Tibial nerve (tissue), 4 donors: Measurements from ENCODE around the gene PPP2R5B. TPM values are rescaled to one million over a fixed set of nuclear protein-coding genes. Genes with fewer than 3 reads are reported as not detected.

Experiments
- DNase-seq, 2 donors: peaks; one replicate each; pipeline ENCODE4 v3.0.0-alpha.2; 2019; ENCODE audit warnings: low spot score in 2 of 2
- H3K27ac ChIP-seq, 4 donors: fragments of 200-600 bp; sonication (generic) in 3 of 4; one replicate each; pipeline ENCODE4 v1.5.1; 2017 to 2019; ENCODE audit warnings: mild to moderate bottlenecking in 1 of 4
- H3K27me3 ChIP-seq, 2 donors: fragments of 200-600 bp; sonication (generic) in 1 of 2; one replicate each; pipeline versions ENCODE4 v1.5.1 to v1.6.0; 2017 to 2019
- H3K36me3 ChIP-seq, 3 donors: fragments of 200-600 bp; sonication (generic); one replicate each; pipeline ENCODE4 v1.5.1; 2018 to 2019
- H3K4me1 ChIP-seq, 4 donors: fragments of 200-600 bp; sonication (generic) in 3 of 4; one replicate each; pipeline ENCODE4 v1.5.1; 2017 to 2019
- H3K4me3 ChIP-seq, 4 donors: fragments of 200-600 bp; sonication (generic) in 3 of 4; one replicate each; pipeline ENCODE4 v1.5.1; 2017 to 2019; ENCODE audit warnings: mild to moderate bottlenecking in 1 of 4, moderate library complexity in 1 of 4
- H3K9me3 ChIP-seq, 4 donors: fragments of 200-600 bp; sonication (generic) in 3 of 4; one replicate each; pipeline ENCODE4 v1.5.1; 2017 to 2019
- EP300 ChIP-seq, 2 donors: sonication (generic); formaldehyde crosslinking; IDR thresholded peaks; one replicate each; pipeline ENCODE4 v1.6.1; 2017; ENCODE audit warnings: antibody characterized with exemption in 2 of 2, mild to moderate bottlenecking in 1 of 2
- POLR2A ChIP-seq, 2 donors: fragments of 450-650 bp; IDR thresholded peaks; one replicate each; pipeline ENCODE4 v1.6.1; 2017; ENCODE audit warnings: antibody characterized with exemption in 2 of 2, mild to moderate bottlenecking in 2 of 2, moderate library complexity in 2 of 2
- WGBS, 2 donors: methylation state at CpG; one replicate each; pipeline ENCODE4 v1.1.5; 2018; 5-methylcytosine and 5-hydroxymethylcytosine counted together
- total RNA-seq, 4 donors: library from RNA; depleted of rRNA; stranded (reverse); fragments of >200 nt; gene quantifications; one replicate each; pipeline ENCODE4 v1.1.0, GENCODE V29; 2016
- TF ChIP-seq, protein P1 (sequence below), 5 experiments: fragments of 200-600 bp in 3 of 5; fragments of 450-650 bp in 2 of 5; sonication (generic) in 3 of 5; IDR thresholded peaks; one replicate each; pipeline ENCODE4 v1.5.1; 2016 to 2019; ENCODE audit warnings: antibody characterized with exemption in 5 of 5, mild to moderate bottlenecking in 3 of 5, moderate library complexity in 2 of 5

Gene PPP2R5B
- total RNA-seq, 4 donors from 2014 or later, result 10.7 to 21.4 (median 20.2) TPM

DNA sequence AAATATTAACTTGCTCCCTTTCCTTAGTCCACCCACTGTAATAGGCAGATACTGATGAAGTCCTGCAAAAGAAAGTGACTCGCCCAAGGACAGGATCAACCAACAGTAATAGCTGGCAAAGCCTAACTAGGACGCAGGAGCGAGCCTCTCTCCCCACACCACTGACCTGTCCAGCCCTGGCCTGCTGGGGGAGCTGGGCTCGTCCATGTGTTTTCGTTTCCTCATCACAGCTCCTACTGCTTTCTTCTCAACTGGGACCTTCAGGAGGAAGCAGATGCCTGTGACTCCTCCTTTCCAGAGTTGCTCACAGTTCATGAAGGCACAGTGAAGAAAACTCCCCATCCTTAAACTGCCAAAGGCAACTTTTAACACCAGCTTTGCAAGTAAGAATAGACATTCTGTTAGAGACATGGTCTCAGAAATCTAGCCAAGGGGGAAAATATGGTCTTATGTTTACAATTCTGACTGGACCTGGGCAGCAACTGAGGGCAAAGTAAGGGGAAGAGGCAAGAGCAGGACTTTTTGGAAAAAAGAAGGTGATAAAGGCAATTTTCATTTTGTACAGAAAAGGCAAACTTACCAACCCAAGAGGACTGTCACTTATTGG is 22.8 kb downstream of the PPP2R5B start:
- Histone ChIP-seq H3K4me1 (no peaks in the 10 kb centered on the region), H3K9me3 (no peaks in the 10 kb centered on the region), H3K4me3 (no peak overlapping the region), H3K36me3 (no peaks in the 10 kb centered on the region), H3K27me3 (no peaks in the 10 kb centered on the region), H3K27ac (no peak overlapping the region)
- WGBS, 2 donors, result 31 to 40% methylated on average over 5 of the region's 5 CpGs
- no peak for DNase-seq
- TF ChIP-seq, protein P1, sequence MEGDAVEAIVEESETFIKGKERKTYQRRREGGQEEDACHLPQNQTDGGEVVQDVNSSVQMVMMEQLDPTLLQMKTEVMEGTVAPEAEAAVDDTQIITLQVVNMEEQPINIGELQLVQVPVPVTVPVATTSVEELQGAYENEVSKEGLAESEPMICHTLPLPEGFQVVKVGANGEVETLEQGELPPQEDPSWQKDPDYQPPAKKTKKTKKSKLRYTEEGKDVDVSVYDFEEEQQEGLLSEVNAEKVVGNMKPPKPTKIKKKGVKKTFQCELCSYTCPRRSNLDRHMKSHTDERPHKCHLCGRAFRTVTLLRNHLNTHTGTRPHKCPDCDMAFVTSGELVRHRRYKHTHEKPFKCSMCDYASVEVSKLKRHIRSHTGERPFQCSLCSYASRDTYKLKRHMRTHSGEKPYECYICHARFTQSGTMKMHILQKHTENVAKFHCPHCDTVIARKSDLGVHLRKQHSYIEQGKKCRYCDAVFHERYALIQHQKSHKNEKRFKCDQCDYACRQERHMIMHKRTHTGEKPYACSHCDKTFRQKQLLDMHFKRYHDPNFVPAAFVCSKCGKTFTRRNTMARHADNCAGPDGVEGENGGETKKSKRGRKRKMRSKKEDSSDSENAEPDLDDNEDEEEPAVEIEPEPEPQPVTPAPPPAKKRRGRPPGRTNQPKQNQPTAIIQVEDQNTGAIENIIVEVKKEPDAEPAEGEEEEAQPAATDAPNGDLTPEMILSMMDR (IDR thresholded peaks at IDR 0.05), result no peak
- TF ChIP-seq EP300 (IDR thresholded peaks at IDR 0.05) (no peak), POLR2A (IDR thresholded peaks at IDR 0.05) (no peak)

DNA sequence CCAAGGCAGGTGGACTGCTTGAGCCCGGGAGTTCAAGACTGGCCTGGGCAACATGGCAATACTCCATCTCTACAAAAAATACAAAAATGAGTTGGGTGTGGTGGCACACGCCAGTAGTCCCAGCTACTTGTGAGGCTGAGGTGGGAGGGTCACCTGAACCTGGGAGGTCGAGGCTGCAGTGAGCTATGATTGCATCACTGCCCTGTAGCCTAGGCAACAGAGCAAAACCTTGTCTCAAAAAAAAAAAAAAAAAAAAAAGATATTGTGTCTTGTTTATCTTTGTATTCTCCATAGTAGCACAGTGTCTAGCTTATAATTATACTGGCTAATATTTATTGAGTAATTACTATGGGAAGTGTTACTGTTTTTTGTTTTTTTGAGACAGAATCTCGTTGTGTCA is 27.0 kb downstream of the PPP2R5B start:
- no peak for TF ChIP-seq EP300 (IDR thresholded peaks at IDR 0.05)
- no peak for TF ChIP-seq POLR2A (IDR thresholded peaks at IDR 0.05)
- TF ChIP-seq, protein P1 (IDR thresholded peaks at IDR 0.05), result no peak
- Histone ChIP-seq H3K36me3 (no peaks in the 10 kb centered on the region), H3K4me1 (no peaks in the 10 kb centered on the region), H3K27ac (no peak overlapping the region), H3K9me3 (no peaks in the 10 kb centered on the region), H3K27me3 (peaks cover 0 to 17% of the 10 kb centered on the region in 2 donors), H3K4me3 (no peak overlapping the region)
- WGBS, 2 donors, result 62 to 68% methylated on average over 4 of the region's 4 CpGs
- DNase-seq, result no peak

DNA sequence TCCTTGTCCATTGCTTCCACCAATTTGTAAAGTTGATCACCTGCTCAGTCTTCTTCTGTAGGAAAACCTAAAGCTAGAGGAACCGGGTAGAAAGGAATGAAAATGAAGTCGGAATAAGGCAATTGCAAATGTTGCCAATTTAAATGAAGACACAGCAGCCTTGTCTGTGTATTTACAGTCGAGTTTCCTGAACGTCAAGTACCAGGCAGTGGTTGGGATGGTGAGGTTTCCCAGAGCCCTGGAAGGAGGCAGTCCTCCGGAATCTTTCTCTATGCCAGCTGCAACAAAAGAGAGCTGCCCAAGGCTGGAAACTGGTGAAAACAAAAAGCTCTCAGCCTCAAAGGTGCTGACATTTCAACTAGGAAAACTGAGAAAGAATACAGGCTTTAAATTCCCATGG is 29.7 kb downstream of the PPP2R5B start:
- Histone ChIP-seq H3K9me3 (no peaks in the 10 kb centered on the region), H3K4me1 (no peaks in the 10 kb centered on the region), H3K36me3 (no peaks in the 10 kb centered on the region), H3K27ac (no peak overlapping the region), H3K27me3 (peaks cover 0 to 17% of the 10 kb centered on the region in 2 donors), H3K4me3 (no peak overlapping the region)
- 48 to 61% methylated on average over 5 of the region's 5 CpGs for WGBS, 2 donors
- TF ChIP-seq, protein P1 (IDR thresholded peaks at IDR 0.05), result no peak
- TF ChIP-seq EP300 (IDR thresholded peaks at IDR 0.05) (no peak), POLR2A (IDR thresholded peaks at IDR 0.05) (no peak)
- DNase-seq, result no peak

DNA sequence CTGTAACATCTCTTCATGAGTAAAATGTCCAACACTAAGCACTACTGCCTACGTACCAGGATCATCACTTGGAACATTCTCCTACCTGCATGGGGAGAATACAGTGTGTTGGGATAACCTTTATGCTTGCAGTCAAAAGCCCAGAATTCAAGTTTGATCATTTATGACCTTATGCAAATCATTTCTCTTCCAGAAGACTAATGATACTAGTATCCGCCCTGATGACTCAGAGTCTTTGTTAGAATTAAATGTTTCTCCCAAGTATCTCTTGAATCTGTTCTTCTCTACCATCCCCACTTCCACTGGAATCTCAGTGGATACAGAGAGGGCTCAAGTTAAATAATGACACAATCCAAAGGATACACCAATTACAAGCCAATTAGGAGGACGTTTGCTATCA is 35.0 kb downstream of the PPP2R5B start:
- Histone ChIP-seq H3K27me3 (no peaks in the 10 kb centered on the region), H3K4me3 (no peak overlapping the region), H3K27ac (no peak overlapping the region), H3K9me3 (no peaks in the 10 kb centered on the region), H3K36me3 (no peaks in the 10 kb centered on the region), H3K4me1 (no peaks in the 10 kb centered on the region)
- WGBS, 2 donors, result 63 to 69% methylated on average over 3 of the region's 3 CpGs
- DNase-seq, result no peak
- TF ChIP-seq, protein P1 (IDR thresholded peaks at IDR 0.05), result no peak
- TF ChIP-seq EP300 (IDR thresholded peaks at IDR 0.05) (no peak), POLR2A (IDR thresholded peaks at IDR 0.05) (no peak)

DNA sequence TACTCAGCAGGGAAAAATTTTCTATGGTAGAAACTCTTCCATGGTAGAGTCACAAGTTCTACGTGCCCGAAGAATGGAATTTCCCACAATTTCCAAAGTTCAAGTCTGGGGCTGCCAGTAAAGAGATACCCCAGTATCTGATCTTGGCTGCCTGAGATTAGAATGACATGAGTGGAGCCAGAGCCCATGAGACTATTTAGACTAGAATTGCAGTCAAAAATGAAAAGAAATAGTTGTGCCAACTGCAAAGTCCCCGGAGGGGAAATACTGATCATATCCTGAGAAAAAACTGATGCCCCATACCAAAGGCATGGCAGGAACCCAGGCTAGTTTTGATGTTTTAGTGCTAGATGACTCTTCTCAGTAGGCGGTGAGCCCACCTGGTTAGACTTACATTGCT is 36.2 kb downstream of the PPP2R5B start:
- WGBS, 2 donors, result 40 to 45% methylated on average over 4 of the region's 4 CpGs
- TF ChIP-seq POLR2A (IDR thresholded peaks at IDR 0.05) (no peak), EP300 (IDR thresholded peaks at IDR 0.05) (no peak)
- TF ChIP-seq, protein P1 (IDR thresholded peaks at IDR 0.05), result no peak
- Histone ChIP-seq H3K4me3 (no peak overlapping the region), H3K9me3 (no peaks in the 10 kb centered on the region), H3K27me3 (no peaks in the 10 kb centered on the region), H3K36me3 (no peaks in the 10 kb centered on the region), H3K27ac (no peak overlapping the region), H3K4me1 (no peaks in the 10 kb centered on the region)
- no peak for DNase-seq
